Large intestine (tissue), 3 donors: ENCODE measurements around the gene GMPR2. TPM values are rescaled to one million over a fixed set of nuclear protein-coding genes. Genes with fewer than 3 reads are reported as not detected.
"Not testable (repeated sequence)": the region's sequence is repeated elsewhere in the genome, so short reads cannot be mapped to it uniquely, and the experiment has no call there.

ENCODE experiments used
- DNase-seq, 2 donors: peaks; one replicate each; pipeline versions ENCODE4 v3.0.0 to v3.0.0-alpha.2; 2013
- H3K27ac ChIP-seq: one replicate; pipeline ENCODE4 v1.5.1; 2013; ENCODE audit warnings: low read length
- H3K27me3 ChIP-seq: 2 replicates; pipeline ENCODE4 v1.6.1; 2013; ENCODE audit warnings: low read length; ENCODE audit not compliant: control insufficient read depth, insufficient read depth
- H3K36me3 ChIP-seq: 2 replicates; pipeline ENCODE4 v1.6.1; 2013; ENCODE audit warnings: low read length; ENCODE audit not compliant: control insufficient read depth, insufficient read depth
- H3K4me1 ChIP-seq: one replicate; pipeline ENCODE4 v1.6.1; 2013; ENCODE audit warnings: low read length; ENCODE audit not compliant: control insufficient read depth, insufficient read depth
- H3K4me3 ChIP-seq: one replicate; pipeline ENCODE4 v1.5.1; 2013; ENCODE audit warnings: low read length
- H3K9me3 ChIP-seq: one replicate; pipeline ENCODE4 v1.6.1; 2013; ENCODE audit warnings: mild to moderate bottlenecking, low read depth, low read length, moderate library complexity; ENCODE audit not compliant: control insufficient read depth
- WGBS: methylation state at CpG from one replicate; pipeline ENCODE4 v1.1.5; 2013; ENCODE audit warnings: low lambda C conversion rate; ENCODE audit not compliant: insufficient coverage; 5-methylcytosine and 5-hydroxymethylcytosine counted together
- polyA plus RNA-seq: library from polyadenylated mRNA; unstranded; fragments of 120-200 nt; gene quantifications from one replicate; pipeline ENCODE4 v1.2.1, GENCODE V29; 2013

Gene GMPR2
- polyA plus RNA-seq, 1 donor, result 85.9 TPM

DNA sequence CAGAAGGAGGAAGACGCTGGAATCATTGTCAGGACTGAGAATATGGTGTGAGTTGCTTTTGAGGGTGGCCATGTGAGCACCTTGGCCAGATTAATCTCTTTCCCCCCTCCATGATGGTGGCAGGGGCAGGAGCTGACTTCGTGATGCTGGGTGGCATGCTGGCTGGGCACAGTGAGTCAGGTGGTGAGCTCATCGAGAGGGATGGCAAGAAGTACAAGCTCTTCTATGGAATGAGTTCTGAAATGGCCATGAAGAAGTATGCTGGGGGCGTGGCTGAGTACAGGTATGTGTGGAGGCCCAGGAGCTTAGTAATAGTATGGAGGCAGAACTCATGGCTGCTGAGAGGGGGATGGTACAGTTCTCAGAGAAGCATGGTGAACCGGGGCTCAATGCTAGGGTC, 5.4 kb downstream of the GMPR2 start:
- Histone ChIP-seq H3K9me3 (no peaks in the 10 kb centered on the region), H3K27ac (no peak overlapping the region), H3K4me3 (no peak overlapping the region), H3K27me3 (no peaks in the 10 kb centered on the region), H3K4me1 (peaks cover 21% of the 10 kb centered on the region), H3K36me3 (peaks cover 61% of the 10 kb centered on the region)
- no peak for DNase-seq
- WGBS, result 100% methylated on average over 1 of the region's 5 CpGs

GRCh38 chr14:24238527-24239037, 5.9 kb downstream of the GMPR2 start:
- H3K27me3 ChIP-seq, result no peaks in the 10 kb centered on the region
- H3K36me3 ChIP-seq, result peaks cover 61% of the 10 kb centered on the region
- no CpG with 5 or more reads among the region's 5 CpGs for WGBS
- no peak overlapping the region for H3K27ac ChIP-seq
- DNase-seq, result no peak
- peaks cover 19% of the 10 kb centered on the region for H3K4me1 ChIP-seq
- no peaks in the 10 kb centered on the region for H3K9me3 ChIP-seq
- no peak overlapping the region for H3K4me3 ChIP-seq

DNA sequence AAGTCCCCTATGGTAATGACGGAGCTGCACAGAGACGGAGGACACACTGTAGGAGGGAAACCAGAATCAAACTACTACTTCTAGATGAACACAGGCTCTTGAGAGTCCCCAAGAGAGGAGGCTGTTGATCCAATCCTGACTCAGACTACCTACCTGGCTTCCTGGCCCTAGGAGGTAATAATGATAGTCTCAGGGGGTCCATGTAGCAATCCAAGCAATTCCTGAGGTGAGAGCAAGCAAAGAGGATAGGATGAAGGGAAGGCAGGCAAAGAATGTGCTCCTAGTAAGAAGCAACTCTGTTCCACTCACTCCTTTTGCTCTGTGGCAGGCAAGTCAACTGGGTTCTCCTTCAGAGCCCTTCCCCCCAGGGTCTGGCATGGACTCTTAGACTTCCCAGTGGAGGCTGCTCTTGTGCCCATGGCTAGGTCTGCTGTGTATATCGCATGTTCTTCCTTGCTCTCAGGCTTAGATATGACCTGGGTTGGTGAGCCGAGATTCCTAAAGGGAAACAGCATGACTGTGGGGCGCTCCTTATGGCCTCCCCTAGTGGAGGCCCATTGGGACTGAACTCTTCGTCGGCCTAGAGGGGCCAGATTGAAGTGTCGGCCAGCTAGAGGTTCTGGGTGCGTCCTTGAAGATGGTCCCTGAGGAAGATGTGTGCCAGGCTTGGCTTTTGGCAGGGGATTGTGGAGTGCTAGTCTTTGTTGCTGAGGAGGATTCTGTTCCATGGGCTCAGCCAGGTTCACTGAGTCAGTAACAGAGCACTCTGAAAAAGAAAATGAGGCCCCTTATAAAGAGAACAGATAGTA, 7.6 kb downstream of the GMPR2 start:
- no peak overlapping the region for H3K27ac ChIP-seq
- WGBS, result no CpG with 5 or more reads among the region's 9 CpGs
- H3K27me3 ChIP-seq, result no peaks in the 10 kb centered on the region
- peaks cover 57% of the 10 kb centered on the region for H3K36me3 ChIP-seq
- no peak for DNase-seq
- H3K4me1 ChIP-seq, result peaks cover 18% of the 10 kb centered on the region
- H3K9me3 ChIP-seq, result no peaks in the 10 kb centered on the region
- H3K4me3 ChIP-seq, result no peak overlapping the region

DNA sequence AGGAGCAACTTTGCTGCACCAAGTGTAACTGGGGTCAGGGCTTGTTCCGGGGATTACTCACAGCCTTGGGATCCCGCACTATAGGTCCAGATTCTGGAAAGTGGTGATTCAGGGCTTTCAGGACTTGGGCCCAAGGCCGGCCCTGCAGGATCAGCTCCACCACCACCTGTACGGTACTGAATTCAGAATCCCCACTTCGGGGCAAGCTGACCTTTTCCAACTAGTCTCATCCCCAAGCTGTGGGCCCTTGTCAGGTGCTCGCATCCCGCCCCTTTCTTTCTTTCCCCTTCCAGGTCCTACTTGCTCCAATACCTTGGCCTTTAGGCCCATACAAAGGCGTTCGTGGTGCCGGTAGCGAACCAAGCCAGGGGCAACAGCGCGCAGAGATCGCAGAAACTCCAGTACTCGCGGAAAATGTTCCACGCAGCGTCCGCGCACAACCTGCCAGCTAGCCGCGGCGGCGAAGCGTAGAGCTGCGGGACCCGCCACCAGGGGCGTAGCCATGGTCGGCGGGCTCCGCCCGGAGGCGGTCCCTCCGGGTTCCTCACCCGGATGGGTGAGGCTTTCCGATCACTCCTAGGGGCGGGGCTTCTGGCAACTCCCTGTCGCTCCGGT, 9.2 kb downstream of the GMPR2 start:
- Histone ChIP-seq H3K27me3 (no peaks in the 10 kb centered on the region), H3K9me3 (no peaks in the 10 kb centered on the region), H3K4me1 (peaks cover 23% of the 10 kb centered on the region), H3K36me3 (peaks cover 41% of the 10 kb centered on the region), H3K4me3 (peak overlapping the region; percentile 70), H3K27ac (peak overlapping the region; percentile 99)
- DNase-seq, result peak in 1 of 2 donors; percentile 94
- WGBS, result no CpG with 5 or more reads among the region's 39 CpGs

DNA sequence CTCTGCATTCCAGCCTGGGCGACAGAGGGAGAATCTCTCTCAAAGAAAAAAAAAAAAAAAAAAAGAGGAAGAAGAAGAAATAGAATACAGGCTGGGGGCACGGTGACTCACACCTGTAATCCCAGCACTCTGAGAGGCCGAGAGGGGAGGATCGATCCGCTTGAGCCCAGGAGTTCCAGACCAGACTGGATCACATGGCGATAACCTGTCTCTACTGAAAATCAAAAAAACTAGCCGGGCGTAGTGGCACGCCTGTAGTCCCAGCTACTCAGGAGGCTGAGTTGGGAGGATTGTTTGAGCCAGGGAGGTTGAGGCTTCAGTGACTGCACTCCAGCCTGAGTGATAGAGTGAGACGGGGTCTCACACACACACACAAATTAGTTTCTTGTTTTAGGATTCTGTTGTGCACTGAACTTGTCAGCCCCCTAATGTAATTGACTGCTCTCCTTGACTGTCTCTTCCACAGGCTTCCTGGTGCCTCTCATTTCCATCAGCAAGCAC, 10.7 kb downstream of the GMPR2 start:
- Histone ChIP-seq H3K9me3 (no peaks in the 10 kb centered on the region), H3K4me3 (peak overlapping the region; percentile 70), H3K36me3 (peaks cover 27% of the 10 kb centered on the region), H3K27me3 (no peaks in the 10 kb centered on the region), H3K4me1 (peaks cover 24% of the 10 kb centered on the region), H3K27ac (peak overlapping the region; percentile 99)
- no CpG with 5 or more reads among the region's 10 CpGs for WGBS
- DNase-seq, result peak in 1 of 2 donors; percentile 67

GRCh38 chr14:24245350-24245749, 12.6 kb downstream of the GMPR2 start:
- H3K9me3 ChIP-seq, DNase-seq, H3K27me3 ChIP-seq, H3K36me3 ChIP-seq, H3K4me3 ChIP-seq, H3K27ac ChIP-seq: not testable (repeated sequence)
- no CpG with 5 or more reads among the region's 11 CpGs for WGBS
- peaks cover 20% of the 10 kb centered on the region for H3K4me1 ChIP-seq

GRCh38 chr14:24246765-24247212, 14.1 kb downstream of the GMPR2 start:
- peak overlapping the region; percentile 53 for H3K27ac ChIP-seq
- no CpG with 5 or more reads among the region's 3 CpGs for WGBS
- H3K27me3 ChIP-seq, result no peaks in the 10 kb centered on the region
- peak; percentile 49 to 80 for DNase-seq
- no peaks in the 10 kb centered on the region for H3K9me3 ChIP-seq
- no peak overlapping the region for H3K4me3 ChIP-seq
- no peaks in the 10 kb centered on the region for H3K36me3 ChIP-seq
- peaks cover 10% of the 10 kb centered on the region for H3K4me1 ChIP-seq

DNA sequence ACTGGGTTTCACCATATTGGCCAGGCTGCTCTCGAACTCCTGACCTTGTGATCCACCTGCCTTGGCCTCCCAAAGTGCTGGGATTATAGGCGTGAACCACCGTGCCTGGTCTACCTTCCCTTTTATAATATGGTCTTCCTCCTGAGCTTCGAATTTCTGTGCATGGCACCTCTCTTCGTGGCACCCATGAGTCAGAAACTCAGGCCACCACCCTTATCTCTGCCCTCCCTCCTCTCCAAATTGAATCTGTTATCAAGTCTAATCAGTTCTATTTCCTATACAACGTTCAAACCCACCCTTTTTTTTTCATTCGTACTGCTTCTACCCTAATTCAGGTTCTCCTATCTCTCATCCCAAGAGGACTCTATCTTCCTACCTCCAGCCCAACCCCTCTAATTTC, 14.7 kb downstream of the GMPR2 start:
- Histone ChIP-seq H3K27me3 (no peaks in the 10 kb centered on the region), H3K4me1 (peaks cover 16% of the 10 kb centered on the region), H3K27ac (peak overlapping the region; percentile 53), H3K4me3 (no peak overlapping the region), H3K9me3 (no peaks in the 10 kb centered on the region), H3K36me3 (no peaks in the 10 kb centered on the region)
- no peak for DNase-seq
- WGBS, result 76% methylated on average over 3 of the region's 7 CpGs

- H3K27ac ChIP-seq, result no peak overlapping the region
- no peaks in the 10 kb centered on the region for H3K9me3 ChIP-seq
- no peak for DNase-seq
- 100% methylated on average over 2 of the region's 13 CpGs for WGBS
- H3K36me3 ChIP-seq, result peaks cover 2% of the 10 kb centered on the region
- no peaks in the 10 kb centered on the region for H3K27me3 ChIP-seq
- peaks cover 17% of the 10 kb centered on the region for H3K4me1 ChIP-seq
- no peak overlapping the region for H3K4me3 ChIP-seq
Measured at GRCh38 chr14:24249230-24250021, 16.7 kb downstream of the GMPR2 start.

DNA sequence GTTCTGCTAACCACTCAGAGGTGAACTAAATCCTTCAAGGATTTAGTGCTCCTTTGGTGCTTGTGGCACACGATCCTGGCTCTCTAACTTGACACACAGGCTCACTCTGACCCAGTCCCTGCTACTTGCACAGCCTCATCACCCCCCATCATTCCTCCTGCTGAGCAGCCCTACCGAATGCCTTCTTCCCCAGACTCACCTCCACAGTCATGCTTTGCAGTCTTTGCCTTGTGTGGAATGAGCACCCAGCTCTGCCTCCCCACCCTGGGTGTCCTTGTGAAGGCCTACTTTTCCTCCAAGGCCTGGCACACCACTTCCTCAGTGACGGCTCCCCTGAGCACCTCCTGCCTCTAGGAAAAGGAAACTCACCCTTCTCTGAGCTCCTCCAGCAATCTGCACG, 17.6 kb downstream of the GMPR2 start:
- Histone ChIP-seq H3K9me3 (no peaks in the 10 kb centered on the region), H3K4me3 (no peak overlapping the region), H3K27me3 (no peaks in the 10 kb centered on the region), H3K4me1 (peaks cover 17% of the 10 kb centered on the region), H3K27ac (no peak overlapping the region), H3K36me3 (peaks cover 5% of the 10 kb centered on the region)
- no peak for DNase-seq
- 55% methylated on average over 2 of the region's 4 CpGs for WGBS
